ENCODE measurements around the gene CACNA2D2. TPM values are rescaled to one million over a fixed set of nuclear protein-coding genes. Genes with fewer than 3 reads are reported as not detected.

CACNA2D2 gene
- polyA plus RNA-seq, 4 donors, result 13.3 to 18.6 (median 16.3) TPM

- DNase-seq (ENCODE audit: low read depth in 4 of 4, low spot score in 2 of 4), result no peak
Measured at GRCh38 chr3:50336452-50337174, 166.8 kb downstream of the CACNA2D2 start.

DNA sequence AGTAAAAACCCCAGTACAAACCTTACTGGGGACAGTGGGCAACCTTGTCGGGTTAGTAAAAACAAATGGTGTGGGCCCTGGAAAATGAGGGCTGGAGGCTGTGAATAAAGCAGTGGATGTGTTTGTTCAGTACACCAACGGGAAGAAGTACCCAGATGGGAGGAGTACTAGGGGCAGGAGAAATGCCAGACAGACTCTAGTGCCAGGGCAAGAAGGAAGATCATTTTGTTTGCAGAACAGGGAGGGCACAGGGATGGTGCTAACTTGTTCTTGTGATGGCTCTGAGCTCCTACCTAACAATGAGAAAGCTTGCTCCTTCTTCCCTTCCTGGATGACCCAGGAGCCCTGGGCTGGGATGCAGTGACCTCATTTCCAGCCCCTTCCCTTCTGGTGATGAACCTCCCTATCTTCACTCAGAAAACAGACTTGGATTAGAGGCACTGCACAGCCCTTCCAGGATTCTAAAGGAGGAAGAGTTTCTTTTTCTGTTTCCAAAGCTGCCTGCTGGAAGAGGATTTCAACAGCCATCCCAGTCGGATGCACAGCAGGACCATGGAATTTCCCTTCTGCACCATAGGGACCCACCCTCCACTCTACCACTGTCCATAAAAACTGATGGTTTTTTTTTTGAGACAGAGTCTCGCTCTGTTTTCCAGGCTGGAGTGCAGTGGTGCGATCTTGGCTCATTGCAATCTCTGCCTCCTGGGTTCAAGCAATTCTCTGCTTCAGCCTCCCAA lies 168.9 kb downstream of the CACNA2D2 start:
- DNase-seq (ENCODE audit: low read depth in 4 of 4, low spot score in 2 of 4), result no peak

- no peak for DNase-seq (ENCODE audit: low read depth in 4 of 4, low spot score in 2 of 4)
Measured at GRCh38 chr3:50333744-50334328, 169.6 kb downstream of the CACNA2D2 start.

- DNase-seq (ENCODE audit: low read depth in 4 of 4, low spot score in 2 of 4), result no peak
Measured at GRCh38 chr3:50331364-50331907, 172.0 kb downstream of the CACNA2D2 start.

DNA sequence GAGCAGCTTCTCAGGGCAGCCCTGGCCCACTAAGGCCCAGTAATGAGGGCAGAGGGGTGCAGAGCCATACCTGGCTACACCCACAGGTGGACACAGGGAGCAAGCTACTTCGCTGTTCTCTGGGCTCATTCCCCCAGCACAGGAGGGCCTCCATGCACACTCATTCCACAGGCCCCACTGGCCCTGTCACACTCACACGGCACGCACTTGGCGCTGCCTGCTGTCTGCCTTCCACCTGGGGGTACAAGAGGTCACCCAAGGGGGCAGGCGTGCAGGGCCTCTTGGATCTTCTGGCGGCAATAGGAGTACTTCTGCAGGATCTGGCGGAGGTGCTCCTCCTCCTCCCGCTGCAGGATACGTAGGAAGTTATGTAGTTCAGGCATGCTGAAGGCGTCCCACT lies 173.1 kb downstream of the CACNA2D2 start:
- DNase-seq (ENCODE audit: low read depth in 4 of 4, low spot score in 2 of 4), result no peak

DNA sequence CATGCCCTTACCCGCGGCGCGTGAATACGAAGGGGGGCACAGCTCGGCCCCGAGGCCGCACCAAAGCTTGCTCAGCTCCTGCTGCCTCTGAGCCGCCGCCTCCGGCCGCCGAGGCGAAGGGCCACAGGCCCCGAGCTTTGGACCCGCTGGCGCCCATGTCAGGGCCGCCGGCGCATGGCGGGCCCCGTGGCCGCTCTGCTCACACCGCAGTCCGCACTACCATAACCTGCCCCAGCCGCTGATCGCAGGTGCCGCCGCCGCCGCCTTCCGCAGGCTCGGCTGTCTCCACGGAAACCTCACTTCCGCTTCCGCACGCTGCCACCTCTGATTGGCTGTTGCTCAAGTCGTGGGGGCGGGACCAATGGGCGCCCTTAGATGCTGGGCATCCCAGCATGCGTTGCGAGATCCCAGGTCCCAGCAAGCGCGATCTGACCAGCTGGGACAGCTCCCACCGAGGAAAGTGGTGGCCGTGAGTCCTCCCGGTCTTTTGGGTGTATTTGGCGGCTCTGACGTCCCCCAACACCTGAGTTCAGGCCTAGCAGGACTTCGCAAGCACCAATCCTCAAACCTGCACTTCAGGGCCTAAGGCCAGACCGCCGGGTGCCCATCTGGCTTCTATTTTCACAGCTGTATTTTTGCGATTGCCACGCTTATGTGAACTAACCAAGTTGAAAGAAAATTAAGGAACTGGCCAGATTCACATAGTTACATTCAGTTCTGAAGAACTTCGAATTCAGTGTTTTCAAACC lies 175.3 kb downstream of the CACNA2D2 start, which contains the start of gene TUSC2:
Gene TUSC2 (minus strand): TSS at position 281 of the 749 bp plus-strand sequence. CDS start 124 bp downstream, at position 157.
- DNase-seq (ENCODE audit: low read depth in 4 of 4, low spot score in 2 of 4), result peak in 3 of 4 donors; percentile 88 to 97 (median 93)

DNA sequence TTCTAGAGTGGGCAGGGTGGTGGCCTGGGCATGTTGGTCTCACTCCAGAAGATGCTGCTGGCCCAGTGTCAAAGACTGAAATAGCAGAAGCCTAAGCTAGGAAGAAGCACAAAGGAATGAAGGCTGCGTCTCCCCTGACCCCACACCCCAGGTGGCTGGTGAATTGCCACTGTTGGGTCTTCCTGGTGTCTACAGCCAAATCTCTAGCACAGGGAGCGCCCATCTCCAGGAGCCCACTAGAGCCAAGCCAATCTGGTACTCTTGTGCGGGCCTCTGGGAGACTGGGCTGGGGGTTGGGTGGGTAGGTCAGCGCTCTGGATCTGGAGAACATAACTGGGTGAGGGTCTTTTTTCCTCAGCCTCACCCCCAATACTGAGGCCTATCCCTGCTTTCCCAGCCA lies 176.3 kb downstream of the CACNA2D2 start:
- no peak for DNase-seq (ENCODE audit: low read depth in 4 of 4, low spot score in 2 of 4)

GRCh38 chr3:50326182-50326541 lies 177.3 kb downstream of the CACNA2D2 start:
- no peak for DNase-seq (ENCODE audit: low read depth in 4 of 4, low spot score in 2 of 4)

- DNase-seq (ENCODE audit: low read depth in 4 of 4, low spot score in 2 of 4), result no peak
Measured at GRCh38 chr3:50325497-50326181, 177.8 kb downstream of the CACNA2D2 start.

DNA sequence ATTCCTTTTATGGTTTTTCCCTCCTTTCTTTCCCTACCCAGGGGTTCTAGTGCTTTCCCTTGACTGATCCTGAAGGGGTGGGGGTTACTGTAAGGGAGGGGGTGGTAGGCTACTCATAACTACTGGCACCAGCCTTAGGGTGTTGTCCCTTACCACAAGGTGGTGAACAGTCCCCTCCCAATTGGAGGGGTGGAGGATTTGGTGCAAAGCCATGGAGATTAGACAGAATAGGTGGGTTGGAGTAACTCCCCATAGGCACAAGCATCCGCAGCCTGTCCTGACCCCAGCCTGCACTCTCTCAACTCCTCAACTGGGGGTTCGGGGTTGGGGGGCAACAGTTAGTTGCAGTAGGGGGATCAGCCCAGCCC lies 178.3 kb downstream of the CACNA2D2 start:
- DNase-seq (ENCODE audit: low read depth in 4 of 4, low spot score in 2 of 4), result no peak

DNA sequence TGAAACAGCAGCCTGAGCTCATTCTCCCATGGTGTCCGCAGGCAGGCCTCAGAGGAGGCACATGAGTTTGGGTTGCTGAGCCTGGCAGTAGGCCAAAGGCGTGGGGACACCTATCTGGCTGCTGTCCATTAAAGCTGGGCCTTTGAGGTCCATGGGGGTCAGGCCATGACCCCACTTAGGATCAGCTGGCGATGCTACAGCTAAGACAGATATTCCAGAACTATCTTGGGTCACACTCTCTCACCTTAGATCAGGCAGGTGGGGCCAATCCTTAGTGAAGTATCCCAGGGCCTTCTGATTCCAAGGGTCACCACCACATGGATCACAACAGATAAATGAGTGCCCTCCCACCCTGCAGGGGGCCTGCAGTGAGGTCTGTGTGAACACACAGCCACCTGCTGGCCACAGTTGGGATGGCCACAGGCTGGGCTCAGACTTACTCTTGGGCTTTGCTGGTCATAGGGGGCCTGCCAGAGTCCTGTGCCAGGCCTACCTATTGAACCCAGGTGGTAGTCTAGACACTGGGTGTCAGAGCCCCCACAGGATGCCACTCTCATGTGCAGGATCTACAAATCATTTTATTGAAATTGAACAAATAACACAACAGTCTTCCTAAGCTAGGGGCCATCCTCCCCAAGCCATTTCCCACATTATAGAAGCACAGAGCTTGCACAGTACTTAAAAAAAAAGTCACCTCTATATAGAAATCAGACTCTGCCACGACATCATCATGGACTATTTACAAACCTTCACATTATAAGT lies 178.9 kb downstream of the CACNA2D2 start:
- DNase-seq (ENCODE audit: low read depth in 4 of 4, low spot score in 2 of 4), result no peak

GRCh38 chr3:50323614-50324199 lies 179.7 kb downstream of the CACNA2D2 start:
- no peak for DNase-seq (ENCODE audit: low read depth in 4 of 4, low spot score in 2 of 4)

GRCh38 chr3:50323092-50323600 lies 180.3 kb downstream of the CACNA2D2 start:
- DNase-seq (ENCODE audit: low read depth in 4 of 4, low spot score in 2 of 4), result no peak

- no peak for DNase-seq (ENCODE audit: low read depth in 4 of 4, low spot score in 2 of 4)
Measured at GRCh38 chr3:50322386-50323091, 180.9 kb downstream of the CACNA2D2 start, which contains the start of gene HYAL2. TSS of gene HYAL2 (minus strand) at chr3:50322745. CDS start at chr3:50320489, 2,256 bp downstream.

DNA sequence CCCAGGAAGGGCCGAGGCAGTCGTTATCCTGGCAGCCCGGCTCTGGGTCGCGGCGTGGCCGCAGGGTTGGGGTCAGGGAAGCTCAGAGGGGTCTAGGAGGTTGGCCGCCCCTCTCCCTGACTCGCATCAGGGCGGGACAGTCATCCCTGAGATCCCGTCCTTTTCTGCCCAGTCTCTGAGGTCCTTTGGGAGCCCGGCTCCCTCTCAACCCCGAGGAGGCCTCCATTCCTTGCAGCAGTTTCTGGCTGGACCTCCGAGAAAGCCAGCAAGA lies 181.4 kb downstream of the CACNA2D2 start:
- DNase-seq (ENCODE audit: low read depth in 4 of 4, low spot score in 2 of 4), result no peak

DNA sequence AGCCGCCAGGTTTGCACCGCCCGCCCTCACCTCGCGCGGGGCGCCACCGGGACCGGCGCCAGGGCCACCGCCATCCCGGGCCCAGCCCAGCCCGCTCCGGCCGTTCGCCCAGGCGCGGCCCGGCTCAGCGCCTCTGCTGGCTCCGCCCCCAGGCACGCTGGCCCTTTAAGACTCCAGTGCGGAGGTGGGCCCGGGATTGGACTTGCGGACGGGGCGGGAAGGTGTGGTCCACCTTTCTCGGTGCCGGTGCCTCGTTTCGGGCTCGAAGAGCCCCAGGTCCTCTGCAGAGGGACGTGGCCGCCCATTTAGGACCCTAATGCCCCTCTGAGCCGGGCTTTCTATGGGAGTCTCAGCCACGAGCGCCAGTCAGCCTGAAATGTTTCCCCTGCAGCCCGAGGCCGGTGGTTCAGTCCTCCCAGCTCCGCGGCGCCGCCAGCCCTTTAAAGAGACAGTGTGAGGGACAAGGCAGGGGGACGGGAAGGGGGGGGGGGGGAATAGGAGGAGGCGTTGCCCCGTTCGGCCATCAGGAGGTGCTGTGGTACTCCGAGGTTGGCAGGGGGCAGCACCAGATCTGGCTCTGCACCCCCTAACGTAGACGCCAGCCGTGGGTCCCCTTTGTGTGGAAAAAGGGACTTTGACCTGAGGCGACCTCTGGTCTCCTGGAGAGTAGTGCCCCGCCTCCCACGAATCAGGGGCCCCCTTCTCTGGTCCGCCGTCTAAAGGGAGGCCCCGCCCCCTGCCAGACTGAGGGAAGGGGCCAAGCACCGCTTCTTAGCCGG lies 181.9 kb downstream of the CACNA2D2 start:
- DNase-seq (ENCODE audit: low read depth in 4 of 4, low spot score in 2 of 4), result peak; percentile 81 to 90 (median 86)

DNA sequence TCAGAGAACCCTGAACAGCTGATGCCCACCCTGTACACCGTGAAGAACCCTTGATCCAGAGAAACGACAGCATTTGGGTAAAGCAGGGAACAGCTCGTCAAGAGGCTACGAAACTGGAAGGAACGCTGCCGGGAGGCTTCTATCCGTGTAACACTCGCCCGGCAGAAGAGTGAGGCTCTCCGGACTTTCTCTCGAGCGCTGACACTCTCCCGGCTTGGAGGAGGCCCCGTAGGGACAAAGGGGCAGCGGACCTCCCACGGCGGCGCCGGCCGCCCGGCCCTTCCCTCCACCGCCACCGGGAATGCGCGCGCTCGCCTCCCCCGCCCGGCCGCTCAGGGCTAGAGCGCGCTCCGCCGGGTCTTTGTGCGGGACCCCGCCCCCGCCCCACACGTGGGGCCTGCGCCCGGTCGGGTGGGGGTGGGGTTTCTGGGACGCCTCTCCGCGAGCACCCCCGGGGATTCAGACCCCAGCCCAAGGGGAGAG lies 182.5 kb downstream of the CACNA2D2 start:
- no peak for DNase-seq (ENCODE audit: low read depth in 4 of 4, low spot score in 2 of 4)
